ENCODE measurements around the gene SLIT3.

SLIT3 gene

GRCh38 chr5:169054506-169054905, 246.4 kb downstream of the SLIT3 start:
- CTCF ChIA-PET = no interaction called here
- Mint-ChIP-seq H3K27me3 (peaks cover 6% of the 10 kb centered on the region), H3K4me1 (no peaks in the 10 kb centered on the region), H3K27ac (no peak overlapping the region), H3K36me3 (no peaks in the 10 kb centered on the region), H3K9me3 (no peaks in the 10 kb centered on the region), H3K4me3 (no peak overlapping the region)
- no peak for DNase-seq

GRCh38 chr5:169052207-169052606, 248.7 kb downstream of the SLIT3 start:
- no peak overlapping the region for H3K27ac Mint-ChIP-seq
- CTCF ChIA-PET = no interaction called here

GRCh38 chr5:169051351-169051750, 249.6 kb downstream of the SLIT3 start:
- H3K4me1 Mint-ChIP-seq = no peaks in the 10 kb centered on the region
- CTCF ChIA-PET = no interaction called here
- no peak overlapping the region for H3K4me3 Mint-ChIP-seq
- H3K27me3 Mint-ChIP-seq = peaks cover 6% of the 10 kb centered on the region
- no peaks in the 10 kb centered on the region for H3K9me3 Mint-ChIP-seq
- no peak overlapping the region for H3K27ac Mint-ChIP-seq
- no peaks in the 10 kb centered on the region for H3K36me3 Mint-ChIP-seq
- no peak for DNase-seq

More at GRCh38 chr5:169052207-169052606, 248.7 kb downstream of the SLIT3 start:
- DNase-seq = no peak
- Mint-ChIP-seq H3K36me3 (no peaks in the 10 kb centered on the region), H3K27me3 (peaks cover 6% of the 10 kb centered on the region), H3K4me1 (no peaks in the 10 kb centered on the region), H3K9me3 (no peaks in the 10 kb centered on the region), H3K4me3 (no peak overlapping the region)

- no peak overlapping the region for H3K27ac Mint-ChIP-seq
- DNase-seq = no peak
- no peaks in the 10 kb centered on the region for H3K36me3 Mint-ChIP-seq
- CTCF ChIA-PET = no interaction called here
- H3K4me1 Mint-ChIP-seq = no peaks in the 10 kb centered on the region
- no peaks in the 10 kb centered on the region for H3K9me3 Mint-ChIP-seq
- H3K4me3 Mint-ChIP-seq = no peak overlapping the region
- peaks cover 5% of the 10 kb centered on the region for H3K27me3 Mint-ChIP-seq
These were observed 250.3 kb downstream of the SLIT3 start for GRCh38 chr5:169050636-169051035.

- no peak for DNase-seq
- CTCF ChIA-PET = no interaction called here
- Mint-ChIP-seq H3K9me3 (no peaks in the 10 kb centered on the region), H3K27me3 (peaks cover under 1% of the 10 kb centered on the region), H3K4me3 (no peak overlapping the region), H3K4me1 (no peaks in the 10 kb centered on the region), H3K36me3 (no peaks in the 10 kb centered on the region), H3K27ac (no peak overlapping the region)
These were observed 250.8 kb downstream of the SLIT3 start for GRCh38 chr5:169050146-169050571.

- no peaks in the 10 kb centered on the region for H3K9me3 Mint-ChIP-seq
These were observed 251.2 kb downstream of the SLIT3 start for GRCh38 chr5:169049712-169050111.

GRCh38 chr5:169048181-169049125, 252.5 kb downstream of the SLIT3 start:
- Mint-ChIP-seq H3K4me1 (no peaks in the 10 kb centered on the region), H3K4me3 (no peak overlapping the region), H3K27me3 (no peaks in the 10 kb centered on the region), H3K36me3 (no peaks in the 10 kb centered on the region), H3K27ac (no peak overlapping the region), H3K9me3 (no peaks in the 10 kb centered on the region)
- CTCF ChIA-PET = interaction anchor here (1.3 kb wide), 1 partner anchor 61 kb away, joined by 3 read pairs; no protein-coding TSS in a partner anchor
- DNase-seq = no peak

More at GRCh38 chr5:169049712-169050111, 251.2 kb downstream of the SLIT3 start:
- DNase-seq = no peak
- H3K36me3 Mint-ChIP-seq = no peaks in the 10 kb centered on the region
- CTCF ChIA-PET = no interaction called here
- no peaks in the 10 kb centered on the region for H3K4me1 Mint-ChIP-seq
- H3K27ac Mint-ChIP-seq = no peak overlapping the region
- no peak overlapping the region for H3K4me3 Mint-ChIP-seq
- H3K27me3 Mint-ChIP-seq = no peaks in the 10 kb centered on the region

GRCh38 chr5:169044962-169045361, 256.0 kb downstream of the SLIT3 start:
- Mint-ChIP-seq H3K4me1 (no peaks in the 10 kb centered on the region), H3K27me3 (no peaks in the 10 kb centered on the region), H3K9me3 (no peaks in the 10 kb centered on the region), H3K27ac (no peak overlapping the region), H3K4me3 (no peak overlapping the region), H3K36me3 (no peaks in the 10 kb centered on the region)
- CTCF ChIA-PET = interaction anchor here (0.6 kb wide), 1 partner anchor 220 kb away, joined by 3 read pairs; no protein-coding TSS in a partner anchor
- no peak for DNase-seq

GRCh38 chr5:169041180-169041579, 259.8 kb downstream of the SLIT3 start:
- no peak for DNase-seq
- CTCF ChIA-PET = no interaction called here

GRCh38 chr5:169039592-169039991, 261.3 kb downstream of the SLIT3 start:
- no peaks in the 10 kb centered on the region for H3K36me3 Mint-ChIP-seq
- CTCF ChIA-PET = no interaction called here
- H3K27me3 Mint-ChIP-seq = no peaks in the 10 kb centered on the region
- H3K4me3 Mint-ChIP-seq = no peak overlapping the region
- H3K9me3 Mint-ChIP-seq = no peaks in the 10 kb centered on the region
- no peaks in the 10 kb centered on the region for H3K4me1 Mint-ChIP-seq
- no peak overlapping the region for H3K27ac Mint-ChIP-seq
- DNase-seq = no peak

More at GRCh38 chr5:169041180-169041579, 259.8 kb downstream of the SLIT3 start:
- Mint-ChIP-seq H3K4me1 (no peaks in the 10 kb centered on the region), H3K9me3 (no peaks in the 10 kb centered on the region), H3K27ac (no peak overlapping the region), H3K36me3 (no peaks in the 10 kb centered on the region), H3K27me3 (no peaks in the 10 kb centered on the region), H3K4me3 (no peak overlapping the region)

GRCh38 chr5:169037466-169037865, 263.5 kb downstream of the SLIT3 start:
- no peaks in the 10 kb centered on the region for H3K27me3 Mint-ChIP-seq
- no peak overlapping the region for H3K4me3 Mint-ChIP-seq
- no peaks in the 10 kb centered on the region for H3K36me3 Mint-ChIP-seq
- H3K4me1 Mint-ChIP-seq = no peaks in the 10 kb centered on the region
- H3K27ac Mint-ChIP-seq = no peak overlapping the region
- no peak for DNase-seq
- H3K9me3 Mint-ChIP-seq = peaks cover 1% of the 10 kb centered on the region
- CTCF ChIA-PET = no interaction called here

GRCh38 chr5:169036079-169036805, 264.7 kb downstream of the SLIT3 start:
- H3K36me3 Mint-ChIP-seq = no peaks in the 10 kb centered on the region
- H3K4me3 Mint-ChIP-seq = no peak overlapping the region
- no peaks in the 10 kb centered on the region for H3K4me1 Mint-ChIP-seq
- no peaks in the 10 kb centered on the region for H3K27me3 Mint-ChIP-seq
- H3K9me3 Mint-ChIP-seq = peaks cover 1% of the 10 kb centered on the region
- CTCF ChIA-PET = no interaction called here
- DNase-seq = no peak
- H3K27ac Mint-ChIP-seq = no peak overlapping the region

- Mint-ChIP-seq H3K4me3 (no peak overlapping the region), H3K27me3 (peaks cover 3% of the 10 kb centered on the region), H3K27ac (no peak overlapping the region), H3K4me1 (no peaks in the 10 kb centered on the region), H3K9me3 (peaks cover 1% of the 10 kb centered on the region), H3K36me3 (no peaks in the 10 kb centered on the region)
- no peak for DNase-seq
- CTCF ChIA-PET = no interaction called here
These were observed 271.2 kb downstream of the SLIT3 start for GRCh38 chr5:169029661-169030274.

GRCh38 chr5:169029037-169029436, 271.9 kb downstream of the SLIT3 start:
- H3K27ac Mint-ChIP-seq = no peak overlapping the region
- H3K9me3 Mint-ChIP-seq = peaks cover 1% of the 10 kb centered on the region
- no peak overlapping the region for H3K4me3 Mint-ChIP-seq
- H3K4me1 Mint-ChIP-seq = no peaks in the 10 kb centered on the region
- peaks cover 8% of the 10 kb centered on the region for H3K27me3 Mint-ChIP-seq
- no peak for DNase-seq
- CTCF ChIA-PET = no interaction called here
- no peaks in the 10 kb centered on the region for H3K36me3 Mint-ChIP-seq

Measured in activated naive CD4-positive, alpha-beta T cell treated with anti-CD3 and anti-CD28 coated beads, Interleukin-2, amount 10 ng/mL, durations not matched to agents 7 days and 5 days (primary cell).